ENCODE data around the gene ELAVL2.

Gene ELAVL2

DNA sequence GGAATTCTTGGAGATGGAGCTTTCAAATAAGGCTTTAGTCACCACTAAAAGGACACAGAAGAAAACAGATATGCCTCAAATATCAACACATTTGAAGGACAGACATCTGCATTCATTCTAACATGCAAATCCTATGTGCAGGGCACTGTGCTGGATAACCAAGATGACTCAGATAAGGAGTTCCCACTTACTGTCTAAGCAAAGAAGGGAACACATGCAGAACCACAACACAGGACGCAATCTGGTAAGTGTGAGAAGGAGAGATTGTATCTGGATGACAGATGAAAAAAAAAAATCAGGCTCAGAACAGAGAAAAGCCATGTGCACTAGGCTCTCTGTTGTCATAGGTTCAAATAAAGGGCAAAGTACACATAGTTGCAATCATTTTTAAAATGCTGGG is 42.5 kb downstream of the ELAVL2 start:
- Histone ChIP-seq H3K4me1 (ENCODE audit: control insufficient read depth, insufficient read depth, low read depth, low read length) (no peaks in the 10 kb centered on the region), H3K4me2 (ENCODE audit: low read length, poor library complexity, severe bottlenecking) (no peak overlapping the region), H3K36me3 (ENCODE audit: control insufficient read depth in 1 of 2, insufficient read depth in 2 of 2, low read depth in 1 of 2, low read length in 2 of 2) (no peaks in the 10 kb centered on the region), H3K27me3 (ENCODE audit: control insufficient read depth in 1 of 2, insufficient read depth in 1 of 2, low read length in 2 of 2) (no peaks in the 10 kb centered on the region), H3K14ac (ENCODE audit: low read length in 2 of 2) (no peak overlapping the region), H3K9ac (ENCODE audit: low read length) (no peak overlapping the region), H3K18ac (ENCODE audit: low read depth in 1 of 2, low read length in 2 of 2) (no peak overlapping the region), H2BK12ac (ENCODE audit: low read length in 2 of 2) (no peak overlapping the region), H3K79me1 (replicated peaks; ENCODE audit: low read length, poor library complexity, severe bottlenecking) (no peaks in the 10 kb centered on the region), H4K91ac (ENCODE audit: low read length) (no peak overlapping the region), H3K27ac (ENCODE audit: low read length, poor library complexity, severe bottlenecking) (no peak overlapping the region), H2BK120ac (ENCODE audit: low read depth, low read length) (no peak overlapping the region), H3K9me3 (ENCODE audit: control insufficient read depth, low read length) (no peaks in the 10 kb centered on the region), H2AFZ (ENCODE audit: low read depth, low read length) (no peak overlapping the region), H3K23ac (ENCODE audit: low read length in 2 of 2) (no peak overlapping the region), H4K8ac (ENCODE audit: low read length) (no peak overlapping the region), H3K4me3 (ENCODE audit: insufficient read depth in 1 of 2, low read depth in 1 of 2, low read length in 2 of 2) (no peak overlapping the region), H2BK5ac (ENCODE audit: low read depth, low read length, poor library complexity, severe bottlenecking) (no peak overlapping the region), H2AK5ac (ENCODE audit: low read length, severe bottlenecking) (no peak overlapping the region), H2BK15ac (ENCODE audit: low read depth, poor library complexity, severe bottlenecking) (no peak overlapping the region), H3K4ac (ENCODE audit: low read depth in 1 of 2, low read length in 2 of 2) (no peak overlapping the region)
- DNase-seq, result no peak
- WGBS, result 35% methylated on average over 1 of the region's 1 CpG

DNA sequence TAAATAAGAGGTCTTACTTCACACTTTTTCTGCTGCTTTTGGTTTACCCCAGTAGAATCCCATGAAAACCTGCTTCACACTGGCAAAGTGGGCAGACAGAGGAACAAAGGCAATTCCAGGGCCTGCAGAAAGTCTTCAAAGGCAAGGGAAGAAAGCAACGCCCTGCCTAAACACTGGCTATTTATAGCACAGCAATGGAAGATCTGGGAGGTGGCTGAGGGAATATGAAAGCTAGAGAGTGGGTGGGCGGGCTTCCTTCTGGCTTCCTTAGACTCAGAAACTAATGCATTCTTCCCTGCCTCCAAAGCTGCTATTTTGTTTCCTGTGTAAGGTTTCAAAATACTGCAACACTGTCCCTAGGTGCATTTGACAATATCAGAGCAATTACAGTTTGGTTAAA is 46.8 kb downstream of the ELAVL2 start:
- Histone ChIP-seq H2AK5ac (ENCODE audit: low read length, severe bottlenecking) (no peak overlapping the region), H2BK15ac (ENCODE audit: low read depth, poor library complexity, severe bottlenecking) (no peak overlapping the region), H3K18ac (ENCODE audit: low read depth in 1 of 2, low read length in 2 of 2) (no peak overlapping the region), H3K23ac (ENCODE audit: low read length in 2 of 2) (no peak overlapping the region), H2BK12ac (ENCODE audit: low read length in 2 of 2) (no peak overlapping the region), H3K4ac (ENCODE audit: low read depth in 1 of 2, low read length in 2 of 2) (no peak overlapping the region), H3K9me3 (ENCODE audit: control insufficient read depth, low read length) (peaks cover 7% of the 10 kb centered on the region), H3K14ac (ENCODE audit: low read length in 2 of 2) (no peak overlapping the region), H4K8ac (ENCODE audit: low read length) (no peak overlapping the region), H3K4me1 (ENCODE audit: control insufficient read depth, insufficient read depth, low read depth, low read length) (no peaks in the 10 kb centered on the region), H2AFZ (ENCODE audit: low read depth, low read length) (no peak overlapping the region), H3K79me1 (replicated peaks; ENCODE audit: low read length, poor library complexity, severe bottlenecking) (no peaks in the 10 kb centered on the region), H2BK120ac (ENCODE audit: low read depth, low read length) (no peak overlapping the region), H3K4me2 (ENCODE audit: low read length, poor library complexity, severe bottlenecking) (no peak overlapping the region), H3K9ac (ENCODE audit: low read length) (no peak overlapping the region), H3K4me3 (ENCODE audit: insufficient read depth in 1 of 2, low read depth in 1 of 2, low read length in 2 of 2) (no peak overlapping the region), H3K27ac (ENCODE audit: low read length, poor library complexity, severe bottlenecking) (no peak overlapping the region), H4K91ac (ENCODE audit: low read length) (no peak overlapping the region), H3K27me3 (ENCODE audit: control insufficient read depth in 1 of 2, insufficient read depth in 1 of 2, low read length in 2 of 2) (no peaks in the 10 kb centered on the region), H3K36me3 (ENCODE audit: control insufficient read depth in 1 of 2, insufficient read depth in 2 of 2, low read depth in 1 of 2, low read length in 2 of 2) (no peaks in the 10 kb centered on the region), H2BK5ac (ENCODE audit: low read depth, low read length, poor library complexity, severe bottlenecking) (no peak overlapping the region)
- no peak for DNase-seq
- 25% methylated on average over 2 of the region's 2 CpGs for WGBS

DNA sequence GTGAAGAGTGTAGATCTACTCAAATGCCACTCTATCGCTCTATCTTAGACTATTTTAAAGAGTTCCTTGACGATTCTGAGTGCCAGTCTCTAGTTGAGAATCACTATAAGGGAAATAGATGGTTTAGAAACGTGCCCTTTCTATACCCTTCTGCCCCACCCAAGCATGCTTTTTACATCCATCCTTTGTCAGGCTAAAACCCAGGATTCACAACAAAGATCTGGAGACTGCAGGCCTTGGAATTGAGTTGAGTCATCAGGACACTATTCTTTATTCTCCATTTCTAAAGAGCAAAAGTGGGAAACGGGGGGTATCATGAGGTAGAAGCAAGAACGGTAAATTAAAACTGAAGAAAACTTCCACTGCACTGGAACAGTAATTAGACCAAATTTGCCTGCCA is 48.7 kb downstream of the ELAVL2 start:
- 65% methylated on average over 3 of the region's 5 CpGs for WGBS
- Histone ChIP-seq H4K91ac (ENCODE audit: low read length) (no peak overlapping the region), H3K4me1 (ENCODE audit: control insufficient read depth, insufficient read depth, low read depth, low read length) (no peaks in the 10 kb centered on the region), H3K36me3 (ENCODE audit: control insufficient read depth in 1 of 2, insufficient read depth in 2 of 2, low read depth in 1 of 2, low read length in 2 of 2) (no peaks in the 10 kb centered on the region), H2AK5ac (ENCODE audit: low read length, severe bottlenecking) (no peak overlapping the region), H2BK5ac (ENCODE audit: low read depth, low read length, poor library complexity, severe bottlenecking) (no peak overlapping the region), H2BK15ac (ENCODE audit: low read depth, poor library complexity, severe bottlenecking) (no peak overlapping the region), H3K23ac (ENCODE audit: low read length in 2 of 2) (no peak overlapping the region), H3K18ac (ENCODE audit: low read depth in 1 of 2, low read length in 2 of 2) (no peak overlapping the region), H3K79me1 (replicated peaks; ENCODE audit: low read length, poor library complexity, severe bottlenecking) (no peaks in the 10 kb centered on the region), H3K27ac (ENCODE audit: low read length, poor library complexity, severe bottlenecking) (no peak overlapping the region), H4K8ac (ENCODE audit: low read length) (no peak overlapping the region), H3K14ac (ENCODE audit: low read length in 2 of 2) (no peak overlapping the region), H3K4ac (ENCODE audit: low read depth in 1 of 2, low read length in 2 of 2) (no peak overlapping the region), H3K9me3 (ENCODE audit: control insufficient read depth, low read length) (peaks cover 7% of the 10 kb centered on the region), H2BK12ac (ENCODE audit: low read length in 2 of 2) (no peak overlapping the region), H2BK120ac (ENCODE audit: low read depth, low read length) (no peak overlapping the region), H3K4me2 (ENCODE audit: low read length, poor library complexity, severe bottlenecking) (no peak overlapping the region), H3K27me3 (ENCODE audit: control insufficient read depth in 1 of 2, insufficient read depth in 1 of 2, low read length in 2 of 2) (no peaks in the 10 kb centered on the region), H3K4me3 (ENCODE audit: insufficient read depth in 1 of 2, low read depth in 1 of 2, low read length in 2 of 2) (no peak overlapping the region), H2AFZ (ENCODE audit: low read depth, low read length) (no peak overlapping the region), H3K9ac (ENCODE audit: low read length) (no peak overlapping the region)
- no peak for DNase-seq

DNA sequence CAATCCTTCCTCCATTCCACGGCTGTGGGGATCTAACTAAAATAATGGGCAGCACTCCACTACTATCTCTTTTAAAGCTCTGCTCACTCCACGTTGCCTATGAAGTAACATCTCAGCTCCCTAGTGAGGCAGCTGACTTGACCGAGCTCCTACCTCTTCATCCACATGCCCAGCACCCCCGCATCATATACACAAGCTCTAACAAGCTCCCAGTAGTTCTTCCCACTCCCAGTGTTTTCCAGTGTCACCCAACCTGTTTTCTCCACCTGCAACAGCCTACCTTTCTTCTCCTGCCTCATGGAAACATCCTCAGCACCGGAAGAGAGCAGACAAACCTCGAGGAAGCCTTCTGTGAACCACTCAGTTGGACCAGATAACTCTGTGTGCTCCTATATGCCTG is 50.5 kb downstream of the ELAVL2 start:
- Histone ChIP-seq H3K27ac (ENCODE audit: low read length, poor library complexity, severe bottlenecking) (no peak overlapping the region), H3K18ac (ENCODE audit: low read depth in 1 of 2, low read length in 2 of 2) (no peak overlapping the region), H2BK5ac (ENCODE audit: low read depth, low read length, poor library complexity, severe bottlenecking) (no peak overlapping the region), H3K9ac (ENCODE audit: low read length) (no peak overlapping the region), H2AFZ (ENCODE audit: low read depth, low read length) (no peak overlapping the region), H2AK5ac (ENCODE audit: low read length, severe bottlenecking) (no peak overlapping the region), H2BK15ac (ENCODE audit: low read depth, poor library complexity, severe bottlenecking) (no peak overlapping the region), H3K9me3 (ENCODE audit: control insufficient read depth, low read length) (peaks cover 7% of the 10 kb centered on the region), H3K79me1 (replicated peaks; ENCODE audit: low read length, poor library complexity, severe bottlenecking) (no peaks in the 10 kb centered on the region), H3K4me1 (ENCODE audit: control insufficient read depth, insufficient read depth, low read depth, low read length) (no peaks in the 10 kb centered on the region), H3K14ac (ENCODE audit: low read length in 2 of 2) (no peak overlapping the region), H2BK120ac (ENCODE audit: low read depth, low read length) (no peak overlapping the region), H4K91ac (ENCODE audit: low read length) (no peak overlapping the region), H3K4me3 (ENCODE audit: insufficient read depth in 1 of 2, low read depth in 1 of 2, low read length in 2 of 2) (no peak overlapping the region), H3K23ac (ENCODE audit: low read length in 2 of 2) (no peak overlapping the region), H3K36me3 (ENCODE audit: control insufficient read depth in 1 of 2, insufficient read depth in 2 of 2, low read depth in 1 of 2, low read length in 2 of 2) (no peaks in the 10 kb centered on the region), H2BK12ac (ENCODE audit: low read length in 2 of 2) (no peak overlapping the region), H3K4me2 (ENCODE audit: low read length, poor library complexity, severe bottlenecking) (no peak overlapping the region), H3K27me3 (ENCODE audit: control insufficient read depth in 1 of 2, insufficient read depth in 1 of 2, low read length in 2 of 2) (no peaks in the 10 kb centered on the region), H3K4ac (ENCODE audit: low read depth in 1 of 2, low read length in 2 of 2) (no peak overlapping the region), H4K8ac (ENCODE audit: low read length) (no peak overlapping the region)
- WGBS, result 75% methylated on average over 6 of the region's 6 CpGs
- no peak for DNase-seq
